ENCODE measurements around the gene TMEM151B. TPM values are rescaled to one million over a fixed set of nuclear protein-coding genes. Genes with fewer than 3 reads are reported as not detected.

TMEM151B gene
- total RNA-seq, 1 donor from 2014 or later: not detected

DNA sequence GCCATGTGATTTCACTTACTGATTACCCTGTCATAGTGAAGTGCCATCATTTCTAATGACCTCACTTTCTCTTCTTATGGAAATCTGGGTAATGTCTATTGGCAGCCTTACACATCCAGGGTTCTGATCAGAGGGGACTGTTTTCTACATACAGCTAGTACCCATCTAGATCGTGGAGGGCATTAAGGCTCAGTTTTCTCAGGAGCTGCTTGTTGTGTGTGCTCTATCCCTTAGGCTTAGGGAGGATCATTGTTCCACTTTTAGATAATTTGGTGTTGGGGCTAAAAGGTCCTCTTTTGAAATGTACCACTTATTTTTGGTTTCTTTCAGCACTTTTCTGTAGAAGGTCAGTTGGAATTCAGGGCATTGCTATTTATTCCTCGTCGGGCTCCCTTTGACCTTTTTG, 19.5 kb upstream of the TMEM151B start:
- H3K36me3 ChIP-seq (ENCODE audit: control insufficient read depth in 3 of 3, insufficient read depth in 3 of 3, low read length in 3 of 3): peaks cover 60 to 69% (median 64%) of the 10 kb centered on the region in 3 donors
- H3K4me3 ChIP-seq (ENCODE audit: low read length in 3 of 3): no peak overlapping the region
- H3K9ac ChIP-seq (ENCODE audit: low read depth in 1 of 3, low read length in 3 of 3): no peak overlapping the region
- no peaks in the 10 kb centered on the region for H3K27me3 ChIP-seq (ENCODE audit: control insufficient read depth in 3 of 3, insufficient read depth in 3 of 3, low read length in 3 of 3)
- no peak overlapping the region for H3K27ac ChIP-seq (ENCODE audit: low read depth, low read length)
- no peaks in the 10 kb centered on the region for H3K9me3 ChIP-seq (ENCODE audit: control insufficient read depth in 3 of 3, low read length in 3 of 3)
- H3K4me1 ChIP-seq (ENCODE audit: control insufficient read depth in 3 of 3, insufficient read depth in 3 of 3, low read length in 3 of 3): peaks cover 20 to 58% (median 26%) of the 10 kb centered on the region in 3 donors

DNA sequence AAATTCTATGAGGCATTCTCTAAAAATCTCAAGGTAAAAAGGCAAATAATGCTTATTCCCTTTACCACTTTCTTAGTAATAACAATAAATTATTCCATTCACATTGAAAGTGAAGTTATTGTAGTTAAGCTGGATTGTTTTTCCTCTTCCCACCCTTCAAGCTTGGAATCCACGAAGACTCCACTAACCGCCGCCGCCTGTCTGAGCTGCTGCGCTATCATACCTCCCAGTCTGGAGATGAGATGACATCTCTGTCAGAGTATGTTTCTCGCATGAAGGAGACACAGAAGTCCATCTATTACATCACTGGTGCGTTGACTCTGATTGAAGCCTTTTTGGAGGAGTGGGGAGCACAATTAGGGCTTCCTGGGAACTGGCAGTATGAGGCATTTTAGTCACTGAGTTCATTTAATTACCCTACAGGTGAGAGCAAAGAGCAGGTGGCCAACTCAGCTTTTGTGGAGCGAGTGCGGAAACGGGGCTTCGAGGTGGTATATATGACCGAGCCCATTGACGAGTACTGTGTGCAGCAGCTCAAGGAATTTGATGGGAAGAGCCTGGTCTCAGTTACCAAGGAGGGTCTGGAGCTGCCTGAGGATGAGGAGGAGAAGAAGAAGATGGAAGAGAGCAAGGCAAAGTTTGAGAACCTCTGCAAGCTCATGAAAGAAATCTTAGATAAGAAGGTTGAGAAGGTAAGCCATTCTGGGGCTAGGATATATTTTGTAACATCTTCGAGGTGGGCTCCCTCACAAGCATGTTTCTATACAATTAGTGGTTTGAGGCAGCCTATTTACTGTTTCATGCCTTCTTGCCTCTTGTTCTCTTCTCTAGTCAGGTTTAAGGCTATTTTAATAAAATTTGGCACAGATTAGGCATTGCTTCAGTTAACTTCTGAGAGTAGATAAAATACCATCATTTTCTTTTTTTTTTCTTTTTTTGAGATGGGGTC, 18.4 kb upstream of the TMEM151B start:
- peaks cover 62 to 71% (median 64%) of the 10 kb centered on the region in 3 donors for H3K36me3 ChIP-seq (ENCODE audit: control insufficient read depth in 3 of 3, insufficient read depth in 3 of 3, low read length in 3 of 3)
- H3K27me3 ChIP-seq (ENCODE audit: control insufficient read depth in 3 of 3, insufficient read depth in 3 of 3, low read length in 3 of 3): no peaks in the 10 kb centered on the region
- H3K4me1 ChIP-seq (ENCODE audit: control insufficient read depth in 3 of 3, insufficient read depth in 3 of 3, low read length in 3 of 3): peaks cover 29 to 65% (median 34%) of the 10 kb centered on the region in 3 donors
- H3K27ac ChIP-seq (ENCODE audit: low read depth, low read length): no peak overlapping the region
- no peak overlapping the region for H3K9ac ChIP-seq (ENCODE audit: low read depth in 1 of 3, low read length in 3 of 3)
- H3K4me3 ChIP-seq (ENCODE audit: low read length in 3 of 3): no peak overlapping the region
- H3K9me3 ChIP-seq (ENCODE audit: control insufficient read depth in 3 of 3, low read length in 3 of 3): no peaks in the 10 kb centered on the region

DNA sequence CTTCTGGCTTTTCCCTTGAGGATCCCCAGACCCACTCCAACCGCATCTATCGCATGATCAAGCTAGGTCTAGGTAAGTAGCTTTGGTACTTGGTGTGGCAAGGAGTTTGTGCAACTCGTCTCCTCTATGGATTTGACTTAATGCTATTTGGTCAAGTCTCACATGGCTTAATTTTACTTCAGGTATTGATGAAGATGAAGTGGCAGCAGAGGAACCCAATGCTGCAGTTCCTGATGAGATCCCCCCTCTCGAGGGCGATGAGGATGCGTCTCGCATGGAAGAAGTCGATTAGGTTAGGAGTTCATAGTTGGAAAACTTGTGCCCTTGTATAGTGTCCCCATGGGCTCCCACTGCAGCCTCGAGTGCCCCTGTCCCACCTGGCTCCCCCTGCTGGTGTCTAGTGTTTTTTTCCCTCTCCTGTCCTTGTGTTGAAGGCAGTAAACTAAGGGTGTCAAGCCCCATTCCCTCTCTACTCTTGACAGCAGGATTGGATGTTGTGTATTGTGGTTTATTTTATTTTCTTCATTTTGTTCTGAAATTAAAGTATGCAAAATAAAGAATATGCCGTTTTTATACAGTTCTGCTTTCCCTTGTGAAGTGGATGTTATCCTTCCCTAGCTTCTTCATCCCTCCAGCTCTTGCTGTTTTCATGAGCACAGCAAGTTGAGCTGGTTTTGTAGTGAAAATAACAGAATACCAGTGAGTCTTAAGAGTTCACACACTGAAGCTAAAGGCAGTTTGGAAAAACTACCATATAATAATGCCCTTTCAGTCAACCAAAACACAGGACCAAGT, 16.7 kb upstream of the TMEM151B start:
- Histone ChIP-seq H3K9me3 (ENCODE audit: control insufficient read depth in 3 of 3, low read length in 3 of 3) (no peaks in the 10 kb centered on the region), H3K9ac (ENCODE audit: low read depth in 1 of 3, low read length in 3 of 3) (no peak overlapping the region), H3K36me3 (ENCODE audit: control insufficient read depth in 3 of 3, insufficient read depth in 3 of 3, low read length in 3 of 3) (peaks cover 58 to 71% (median 64%) of the 10 kb centered on the region in 3 donors), H3K27ac (ENCODE audit: low read depth, low read length) (no peak overlapping the region), H3K27me3 (ENCODE audit: control insufficient read depth in 3 of 3, insufficient read depth in 3 of 3, low read length in 3 of 3) (no peaks in the 10 kb centered on the region), H3K4me3 (ENCODE audit: low read length in 3 of 3) (no peak overlapping the region), H3K4me1 (ENCODE audit: control insufficient read depth in 3 of 3, insufficient read depth in 3 of 3, low read length in 3 of 3) (peaks cover 33 to 61% (median 36%) of the 10 kb centered on the region in 3 donors)

DNA sequence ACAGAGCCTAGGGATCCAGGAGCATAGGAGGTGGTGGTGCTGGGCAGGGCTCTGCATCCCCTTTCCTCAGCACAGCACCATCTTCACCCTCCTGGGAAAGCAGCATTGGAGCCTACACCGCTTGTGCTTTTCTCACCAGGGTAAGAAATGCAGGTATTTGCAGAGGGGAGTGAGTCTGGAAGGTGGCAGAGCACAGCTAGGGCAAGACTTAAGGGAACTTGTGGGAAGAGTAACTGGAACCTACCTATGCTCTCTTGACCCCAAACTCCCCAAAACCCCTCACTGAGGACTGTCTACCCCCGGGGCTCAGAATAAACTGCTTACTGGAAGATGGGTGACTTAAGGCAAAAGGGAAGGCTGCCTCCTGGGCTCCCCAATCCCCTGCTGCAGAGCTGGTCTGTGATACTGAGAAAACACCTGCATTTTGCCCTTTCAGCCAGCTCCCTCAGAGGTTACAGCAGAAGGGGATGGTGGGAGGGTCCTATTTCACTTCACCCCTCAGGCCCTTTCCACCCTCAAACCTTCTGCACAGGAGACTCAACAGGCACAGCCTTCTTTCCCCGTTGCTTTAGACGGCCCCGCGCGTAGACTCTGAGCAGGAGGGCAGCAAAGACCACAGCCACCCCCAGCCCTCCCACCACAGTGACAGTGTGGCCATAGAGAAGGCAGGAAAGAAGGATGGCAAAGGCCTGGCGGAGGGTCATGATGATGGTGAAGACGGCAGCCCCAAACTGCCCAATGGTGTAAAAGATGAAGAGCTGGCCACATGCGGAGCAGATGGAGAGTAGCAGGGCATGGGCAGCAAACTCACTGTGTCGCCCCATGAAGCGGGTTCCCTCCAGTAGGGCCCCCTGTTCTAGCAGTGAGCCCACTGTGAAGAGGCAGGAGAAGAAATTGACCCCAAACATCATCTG, 15.8 kb upstream of the TMEM151B start:
- Histone ChIP-seq H3K27me3 (ENCODE audit: control insufficient read depth in 3 of 3, insufficient read depth in 3 of 3, low read length in 3 of 3) (no peaks in the 10 kb centered on the region), H3K27ac (ENCODE audit: low read depth, low read length) (no peak overlapping the region), H3K36me3 (ENCODE audit: control insufficient read depth in 3 of 3, insufficient read depth in 3 of 3, low read length in 3 of 3) (peaks cover 56 to 62% (median 59%) of the 10 kb centered on the region in 3 donors), H3K4me3 (ENCODE audit: low read length in 3 of 3) (no peak overlapping the region), H3K4me1 (ENCODE audit: control insufficient read depth in 3 of 3, insufficient read depth in 3 of 3, low read length in 3 of 3) (peaks cover 24 to 51% (median 27%) of the 10 kb centered on the region in 3 donors), H3K9ac (ENCODE audit: low read depth in 1 of 3, low read length in 3 of 3) (no peak overlapping the region), H3K9me3 (ENCODE audit: control insufficient read depth in 3 of 3, low read length in 3 of 3) (no peaks in the 10 kb centered on the region)

DNA sequence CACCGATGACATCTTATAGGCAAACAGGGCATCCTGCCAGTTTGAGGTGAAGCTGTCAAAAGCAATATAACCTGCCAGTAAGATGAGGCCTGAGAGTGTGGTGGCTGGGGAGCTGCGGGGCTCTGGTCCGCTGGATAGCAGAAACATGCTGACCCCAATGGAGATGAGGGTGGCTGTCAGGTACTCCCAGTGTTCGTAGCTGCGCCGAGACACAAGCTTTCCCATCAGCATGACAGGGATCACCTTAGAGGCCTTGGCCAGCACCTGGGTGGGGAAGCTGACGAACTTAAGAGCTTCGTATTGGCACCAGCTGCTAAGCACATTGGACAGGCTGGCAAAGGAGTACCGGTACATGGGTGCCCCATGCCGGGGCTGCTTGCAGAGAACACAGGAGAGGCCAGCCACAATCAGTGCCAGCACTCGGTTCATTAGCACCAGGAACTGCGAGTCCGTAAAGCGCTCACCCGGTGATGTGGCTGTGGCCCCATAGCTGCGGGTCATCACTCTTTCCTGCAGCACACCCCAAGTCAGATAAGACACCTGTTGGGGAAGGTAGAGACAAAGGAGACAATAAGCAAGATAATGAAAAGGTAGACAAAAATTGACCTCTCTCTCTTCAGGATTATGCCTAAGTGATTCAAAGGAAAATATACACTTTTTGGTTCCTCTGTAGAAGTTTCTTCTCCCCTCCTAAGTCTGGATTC, 15.0 kb upstream of the TMEM151B start:
- H3K4me1 ChIP-seq (ENCODE audit: control insufficient read depth in 3 of 3, insufficient read depth in 3 of 3, low read length in 3 of 3): peaks cover 24 to 43% (median 25%) of the 10 kb centered on the region in 3 donors
- no peak overlapping the region for H3K27ac ChIP-seq (ENCODE audit: low read depth, low read length)
- no peaks in the 10 kb centered on the region for H3K27me3 ChIP-seq (ENCODE audit: control insufficient read depth in 3 of 3, insufficient read depth in 3 of 3, low read length in 3 of 3)
- H3K9me3 ChIP-seq (ENCODE audit: control insufficient read depth in 3 of 3, low read length in 3 of 3): no peaks in the 10 kb centered on the region
- no peak overlapping the region for H3K9ac ChIP-seq (ENCODE audit: low read depth in 1 of 3, low read length in 3 of 3)
- peaks cover 52 to 61% (median 56%) of the 10 kb centered on the region in 3 donors for H3K36me3 ChIP-seq (ENCODE audit: control insufficient read depth in 3 of 3, insufficient read depth in 3 of 3, low read length in 3 of 3)
- peak overlapping the region in 1 of 3 donors; percentile 2 for H3K4me3 ChIP-seq (ENCODE audit: low read length in 3 of 3)

DNA sequence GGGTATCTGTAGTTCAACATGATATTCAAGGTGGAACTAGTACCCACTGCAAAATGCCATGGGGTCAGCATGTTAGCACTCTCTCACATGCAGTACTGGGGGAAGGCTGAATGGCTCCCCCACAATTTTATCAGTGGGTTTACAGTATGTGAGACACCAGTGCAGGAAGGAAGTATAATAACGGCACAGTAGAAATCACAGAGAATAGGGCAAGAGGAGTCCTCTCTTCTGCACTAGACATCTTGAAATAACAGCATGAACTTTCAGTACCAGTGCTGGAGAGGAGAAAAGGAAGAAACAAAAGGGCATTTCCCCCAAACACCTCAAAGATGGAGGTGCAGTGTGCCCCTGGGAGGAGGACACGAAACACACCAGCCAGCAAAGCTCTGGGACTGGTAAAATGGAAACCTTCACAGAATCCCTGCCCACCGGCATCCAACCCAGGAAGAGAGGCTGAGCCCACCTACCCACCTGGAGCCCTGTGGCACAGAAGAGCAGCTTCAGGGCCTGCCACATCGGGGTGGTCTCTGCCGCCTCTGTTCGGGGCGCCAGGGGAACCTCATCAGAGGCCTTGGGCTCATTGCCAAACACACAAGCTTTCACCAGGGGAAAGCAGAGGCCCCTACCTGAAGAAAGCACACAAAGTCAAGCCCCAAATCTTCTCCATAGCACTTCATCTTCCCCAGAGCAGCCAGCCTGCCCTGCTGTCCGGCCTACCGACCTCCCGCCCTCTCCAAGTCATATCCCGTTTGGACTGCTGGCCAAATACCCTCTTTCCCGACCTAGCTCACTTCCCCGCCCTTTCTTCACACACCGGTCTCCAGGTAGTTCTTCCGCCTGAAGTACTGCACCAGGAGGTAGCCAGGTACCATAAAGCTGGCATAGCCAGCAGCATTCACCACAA, 14.1 kb upstream of the TMEM151B start:
- Histone ChIP-seq H3K4me1 (ENCODE audit: control insufficient read depth in 3 of 3, insufficient read depth in 3 of 3, low read length in 3 of 3) (peaks cover 24 to 37% (median 25%) of the 10 kb centered on the region in 3 donors), H3K36me3 (ENCODE audit: control insufficient read depth in 3 of 3, insufficient read depth in 3 of 3, low read length in 3 of 3) (peaks cover 45 to 52% (median 50%) of the 10 kb centered on the region in 3 donors), H3K9ac (ENCODE audit: low read depth in 1 of 3, low read length in 3 of 3) (peak overlapping the region; percentile 69 to 92 (median 85)), H3K4me3 (ENCODE audit: low read length in 3 of 3) (peak overlapping the region; percentile 80 to 88 (median 83)), H3K27ac (ENCODE audit: low read depth, low read length) (peak overlapping the region; percentile 87), H3K9me3 (ENCODE audit: control insufficient read depth in 3 of 3, low read length in 3 of 3) (no peaks in the 10 kb centered on the region), H3K27me3 (ENCODE audit: control insufficient read depth in 3 of 3, insufficient read depth in 3 of 3, low read length in 3 of 3) (no peaks in the 10 kb centered on the region)

DNA sequence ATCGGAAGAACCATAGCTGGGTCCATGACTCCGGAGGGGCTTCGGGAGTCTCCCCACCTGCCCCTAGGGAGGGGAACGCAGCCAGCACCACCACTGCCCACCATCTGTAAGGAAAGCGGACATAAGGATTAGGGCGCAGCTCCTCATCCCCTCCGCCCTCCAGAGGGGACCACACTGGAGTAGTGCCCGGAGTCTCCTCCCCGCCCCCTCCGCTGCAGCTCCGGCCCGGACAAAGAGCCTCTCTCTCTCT, 13.6 kb upstream of the TMEM151B start:
- Histone ChIP-seq H3K27ac (ENCODE audit: low read depth, low read length) (peak overlapping the region; percentile 87), H3K27me3 (ENCODE audit: control insufficient read depth in 3 of 3, insufficient read depth in 3 of 3, low read length in 3 of 3) (no peaks in the 10 kb centered on the region), H3K4me1 (ENCODE audit: control insufficient read depth in 3 of 3, insufficient read depth in 3 of 3, low read length in 3 of 3) (peaks cover 24 to 37% (median 24%) of the 10 kb centered on the region in 3 donors), H3K36me3 (ENCODE audit: control insufficient read depth in 3 of 3, insufficient read depth in 3 of 3, low read length in 3 of 3) (peaks cover 39 to 46% (median 44%) of the 10 kb centered on the region in 3 donors), H3K9ac (ENCODE audit: low read depth in 1 of 3, low read length in 3 of 3) (peak overlapping the region; percentile 69 to 92 (median 85)), H3K4me3 (ENCODE audit: low read length in 3 of 3) (peak overlapping the region; percentile 80 to 88 (median 83)), H3K9me3 (ENCODE audit: control insufficient read depth in 3 of 3, low read length in 3 of 3) (no peaks in the 10 kb centered on the region)

DNA sequence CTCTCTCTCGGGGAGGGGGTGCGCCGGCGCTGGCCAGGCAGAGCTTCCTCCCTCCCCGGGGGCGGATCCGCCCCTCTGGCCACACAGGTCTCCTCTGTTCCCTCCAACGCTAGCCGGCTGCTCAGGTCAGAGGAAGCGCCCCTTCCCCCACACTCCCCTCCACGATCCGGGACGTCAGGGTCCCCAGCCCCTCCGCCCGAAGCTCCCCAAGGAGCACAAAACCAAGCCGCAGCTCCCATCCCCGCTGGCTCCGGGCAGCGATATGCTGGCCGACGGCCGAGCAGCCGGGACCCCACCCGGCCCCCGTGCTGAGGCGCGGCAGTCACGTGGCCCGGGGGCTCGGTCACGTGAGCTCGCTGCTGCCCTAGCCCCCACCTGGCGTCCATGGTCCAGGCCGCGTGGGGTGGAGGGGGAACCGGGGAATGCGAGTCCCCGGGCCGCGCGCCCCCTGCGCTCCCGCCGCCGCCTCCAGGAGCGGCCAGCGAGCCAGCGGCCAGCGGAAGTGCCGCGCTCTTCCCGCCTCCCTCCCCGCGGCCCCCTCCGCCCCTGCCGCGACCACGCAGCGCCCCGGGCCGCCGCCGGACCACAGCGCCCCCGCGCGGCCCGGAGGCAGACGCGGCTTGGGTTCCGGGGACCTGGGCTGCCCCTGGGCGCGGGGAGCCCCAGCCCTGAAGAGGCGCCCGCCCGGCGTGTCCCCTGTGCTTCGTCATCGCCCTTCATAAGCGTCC, 13.1 kb upstream of the TMEM151B start, which contains the start of gene SLC35B2:
Gene SLC35B2, minus strand, starts transcription at position 504 of the 728 bp plus-strand sequence. Its CDS starts 118 bp downstream, at position 386.
- peak within 1 kb of the TSS; percentile 87 for H3K27ac ChIP-seq (ENCODE audit: low read depth, low read length)
- no peaks in the 10 kb centered on the region for H3K9me3 ChIP-seq (ENCODE audit: control insufficient read depth in 3 of 3, low read length in 3 of 3)
- H3K27me3 ChIP-seq (ENCODE audit: control insufficient read depth in 3 of 3, insufficient read depth in 3 of 3, low read length in 3 of 3): no peaks in the 10 kb centered on the region
- H3K4me3 ChIP-seq (ENCODE audit: low read length in 3 of 3): peak within 1 kb of the TSS; percentile 83 to 88 (median 83)
- H3K36me3 ChIP-seq (ENCODE audit: control insufficient read depth in 3 of 3, insufficient read depth in 3 of 3, low read length in 3 of 3): peaks cover 35 to 41% (median 39%) of the 10 kb centered on the region in 3 donors
- peaks cover 19 to 39% (median 24%) of the 10 kb centered on the region in 3 donors for H3K4me1 ChIP-seq (ENCODE audit: control insufficient read depth in 3 of 3, insufficient read depth in 3 of 3, low read length in 3 of 3)
- H3K9ac ChIP-seq (ENCODE audit: low read depth in 1 of 3, low read length in 3 of 3): peak within 1 kb of the TSS; percentile 78 to 92 (median 85)

Data from skeletal muscle tissue (tissue), 4 donors.